K562 (cell line): ENCODE results near the gene VPS11. TPM values are rescaled to one million over a fixed set of nuclear protein-coding genes. Genes with fewer than 3 reads are reported as not detected.

Source experiments
- AFF4 ChIP-seq: sonication (generic); formaldehyde crosslinking; IDR thresholded peaks from 2 replicates; pipeline ENCODE4 v1.8.0; 2023; ENCODE audit warnings: mild to moderate bottlenecking, missing genetic modification reagents
- BDP1 ChIP-seq: IDR thresholded peaks from 3 replicates; pipeline ENCODE4 v1.6.1; 2011; ENCODE audit not compliant: insufficient read length, insufficient read depth
- CBFB ChIP-seq: sonication (generic); formaldehyde crosslinking; IDR thresholded peaks from 2 replicates; pipeline ENCODE4 v1.4.0; 2020; ENCODE audit warnings: mild to moderate bottlenecking, missing genetic modification reagents
- CHD2 ChIP-seq: IDR thresholded peaks from 2 replicates; pipeline ENCODE4 v1.6.1; 2011; ENCODE audit warnings: low read depth, low read length
- E2F8 ChIP-seq: fragments of 450-650 bp; IDR thresholded peaks from 2 replicates; pipeline ENCODE4 v1.7.1; 2018; ENCODE audit warnings: mild to moderate bottlenecking, low read depth; ENCODE audit not compliant: partially characterized antibody
- GTF2A2 ChIP-seq: IDR thresholded peaks from 2 replicates; pipeline ENCODE4 v1.6.1; 2016; ENCODE audit warnings: mild to moderate bottlenecking, missing genetic modification characterization, missing compliant biosample characterization
- MAZ ChIP-seq, 2 experiments: fragments of 450-650 bp in 1 of 2; sonication (generic) in 1 of 2; formaldehyde crosslinking; IDR thresholded peaks in 1 of 2; conservative IDR thresholded peaks in 1 of 2; 2 replicates each; pipeline versions ENCODE4 v1.4.0 to v1.5.0; 2020; ENCODE audit warnings: mild to moderate bottlenecking in 1 of 2, missing genetic modification reagents in 1 of 2
- SP1 ChIP-seq: sonication (generic); formaldehyde crosslinking; IDR thresholded peaks from 2 replicates; pipeline ENCODE4 v1.8.1; 2022; ENCODE audit warnings: mild to moderate bottlenecking, missing genetic modification reagents
- SRSF1 ChIP-seq: fragments of 200-400 bp; formaldehyde crosslinking; IDR thresholded peaks from 2 replicates; pipeline ENCODE4 v1.6.1; 2017; ENCODE audit warnings: mild to moderate bottlenecking, low read depth, low read length, moderate library complexity
- ZNF212 ChIP-seq: fragments of 450-650 bp; formaldehyde crosslinking; IDR thresholded peaks from 2 replicates; pipeline ENCODE4 v1.4.0; 2020; ENCODE audit warnings: mild to moderate bottlenecking
- ZNF511 ChIP-seq: sonication (generic); formaldehyde crosslinking; IDR thresholded peaks from 2 replicates; pipeline ENCODE4 v1.8.0; 2022; ENCODE audit warnings: mild to moderate bottlenecking, missing genetic modification reagents
- ZNF589 ChIP-seq: fragments of 200-800 bp; sonication (Bioruptor generic); IDR thresholded peaks from 2 replicates; pipeline ENCODE4 v1.6.1; 2016; ENCODE audit warnings: low read depth, missing genetic modification characterization, missing compliant biosample characterization
- polyA plus RNA-seq, 8 experiments: library from polyadenylated mRNA; depleted of rRNA in 4 of 8; stranded (reverse) in 5 of 8; unstranded in 3 of 8; fragments of >200 nt; fragmentation: Nextera tagmentation in 2 of 8; fragmentation: Illumina TruSeq in 1 of 8; extraction: Ambion mirVana in 2 of 8; extraction: Trizol in 1 of 8; gene quantifications; 2 replicates each; pipeline versions ENCODE4 v1.2.1 to v1.2.3, GENCODE V29; 2011 to 2014; ENCODE audit warnings: inconsistent platforms in 1 of 8, missing spikeins in 1 of 8
- total RNA-seq, 7 experiments: library from RNA; depleted of rRNA in 6 of 7; stranded (reverse); fragments of >200 nt in 6 of 7; fragmentation: Illumina TruSeq in 2 of 7; extraction: Trizol in 2 of 7; gene quantifications; 2 replicates each; pipeline versions ENCODE4 v1.2.1 to v1.2.3, GENCODE V29; 2011 to 2021; ENCODE audit warnings: low replicate concordance in 1 of 7
- TF ChIP-seq, protein P1 (sequence below): fragments of 250-450 bp; sonication (Bioruptor Pico); IDR thresholded peaks from 2 replicates; pipeline ENCODE4 v1.9.0; 2021; ENCODE audit warnings: mild to moderate bottlenecking
- TF ChIP-seq, protein P2 (sequence below): IDR thresholded peaks from 3 replicates; pipeline ENCODE4 v1.6.1; 2011; ENCODE audit warnings: borderline replicate concordance, mild to moderate bottlenecking, moderate library complexity; ENCODE audit not compliant: insufficient read length; ENCODE audit errors: extremely low read depth

Gene VPS11
- total and polyA plus RNA-seq, 9 of the 15 experiments (the other 6 are each of a cell fraction or from before 2014, with no cell fraction given): 14.1 to 35.5 (median 27.5) TPM

DNA sequence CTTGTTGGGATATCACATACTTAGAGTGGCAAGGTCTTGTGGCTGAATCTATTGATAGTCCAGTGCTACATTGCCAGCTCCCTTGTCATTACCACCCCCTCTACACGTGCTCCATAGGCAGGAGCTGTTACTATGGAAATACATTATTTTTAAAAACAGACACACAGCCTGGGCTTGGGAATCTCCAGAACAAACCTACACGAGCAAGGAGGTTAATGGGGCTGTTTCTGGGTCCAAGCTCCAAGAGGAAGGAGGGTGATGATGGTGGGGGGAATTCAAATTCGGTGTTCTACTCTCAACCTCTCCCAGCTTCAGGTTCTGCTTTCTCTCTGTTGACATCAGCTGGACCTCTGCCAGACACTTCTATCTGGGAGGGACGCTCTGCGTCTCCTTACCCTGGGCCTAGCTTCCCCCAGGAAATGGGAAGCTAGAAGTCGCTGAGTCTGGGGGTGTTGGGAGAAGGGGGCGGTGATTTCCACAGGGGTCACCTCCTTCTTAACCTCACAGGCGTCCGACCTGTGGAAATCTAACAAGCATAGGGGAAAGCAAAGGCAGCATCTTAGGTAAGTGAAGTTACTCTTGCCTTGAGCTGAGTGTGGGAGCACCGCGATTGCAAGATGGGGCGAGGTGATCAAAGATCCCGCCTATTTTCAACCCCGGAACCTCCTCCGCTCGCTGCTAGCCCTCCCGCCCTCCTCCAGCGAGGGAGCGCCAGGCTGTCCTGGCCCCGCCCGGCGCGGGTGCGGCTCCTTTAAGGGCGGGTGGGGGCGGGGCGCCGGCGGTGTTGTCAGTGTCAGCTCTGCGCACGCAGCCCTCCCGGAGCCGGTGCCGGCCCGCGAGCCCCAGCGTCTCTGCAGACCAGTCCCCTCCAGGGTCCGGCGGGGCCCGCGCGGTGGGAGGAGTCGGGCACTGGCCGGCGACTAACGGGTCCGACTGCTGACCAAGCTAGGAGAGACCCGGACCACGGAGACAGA lies 39.2 kb downstream of the VPS11 start, which contains the start of gene C2CD2L (continued):
- no peak for TF ChIP-seq ZNF511 (CRISPR knock-in tag)
- TF ChIP-seq SRSF1: no peak
- TF ChIP-seq, protein P1, sequence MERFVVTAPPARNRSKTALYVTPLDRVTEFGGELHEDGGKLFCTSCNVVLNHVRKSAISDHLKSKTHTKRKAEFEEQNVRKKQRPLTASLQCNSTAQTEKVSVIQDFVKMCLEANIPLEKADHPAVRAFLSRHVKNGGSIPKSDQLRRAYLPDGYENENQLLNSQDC: no peak
- peak; percentile 80 for TF ChIP-seq SP1 (CRISPR knock-in tag)
- TF ChIP-seq CBFB (CRISPR knock-in tag): no peak
- TF ChIP-seq ZNF212 (CRISPR knock-in tag): no peak
- no peak for TF ChIP-seq BDP1
- TF ChIP-seq, protein P2, sequence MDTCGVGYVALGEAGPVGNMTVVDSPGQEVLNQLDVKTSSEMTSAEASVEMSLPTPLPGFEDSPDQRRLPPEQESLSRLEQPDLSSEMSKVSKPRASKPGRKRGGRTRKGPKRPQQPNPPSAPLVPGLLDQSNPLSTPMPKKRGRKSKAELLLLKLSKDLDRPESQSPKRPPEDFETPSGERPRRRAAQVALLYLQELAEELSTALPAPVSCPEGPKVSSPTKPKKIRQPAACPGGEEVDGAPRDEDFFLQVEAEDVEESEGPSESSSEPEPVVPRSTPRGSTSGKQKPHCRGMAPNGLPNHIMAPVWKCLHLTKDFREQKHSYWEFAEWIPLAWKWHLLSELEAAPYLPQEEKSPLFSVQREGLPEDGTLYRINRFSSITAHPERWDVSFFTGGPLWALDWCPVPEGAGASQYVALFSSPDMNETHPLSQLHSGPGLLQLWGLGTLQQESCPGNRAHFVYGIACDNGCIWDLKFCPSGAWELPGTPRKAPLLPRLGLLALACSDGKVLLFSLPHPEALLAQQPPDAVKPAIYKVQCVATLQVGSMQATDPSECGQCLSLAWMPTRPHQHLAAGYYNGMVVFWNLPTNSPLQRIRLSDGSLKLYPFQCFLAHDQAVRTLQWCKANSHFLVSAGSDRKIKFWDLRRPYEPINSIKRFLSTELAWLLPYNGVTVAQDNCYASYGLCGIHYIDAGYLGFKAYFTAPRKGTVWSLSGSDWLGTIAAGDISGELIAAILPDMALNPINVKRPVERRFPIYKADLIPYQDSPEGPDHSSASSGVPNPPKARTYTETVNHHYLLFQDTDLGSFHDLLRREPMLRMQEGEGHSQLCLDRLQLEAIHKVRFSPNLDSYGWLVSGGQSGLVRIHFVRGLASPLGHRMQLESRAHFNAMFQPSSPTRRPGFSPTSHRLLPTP: no peak
- peak; percentile 57; the same call in 1 of the 2 replicates for TF ChIP-seq AFF4 (CRISPR knock-in tag)
- TF ChIP-seq MAZ (CRISPR knock-in tag; conservative IDR thresholded peaks at IDR 0.05 in 1 of 2, IDR thresholded peaks at IDR 0.05 in 1 of 2): peak; percentile 86 to 99
- TF ChIP-seq GTF2A2: no peak
- TF ChIP-seq E2F8: no peak
- TF ChIP-seq CHD2: peak; percentile 26; the same call in 1 of the 2 replicates
- peak; percentile 37; the same call in 1 of the 2 replicates for TF ChIP-seq ZNF589 (CRISPR knock-in tag)
